Left ventricle myocardium inferior (tissue), 1 donor: ENCODE measurements around the gene EPHX1. TPM values are rescaled to one million over a fixed set of nuclear protein-coding genes. Genes with fewer than 3 reads are reported as not detected.
A peak's percentile ranks its signal among the peaks of the same experiment; 100 is the strongest.

ENCODE experiments used
- DNase-seq: peaks from one replicate; pipeline ENCODE4 v3.0.0-alpha.2; 2020
- H3K27ac ChIP-seq: fragments of 200-600 bp; replicated peaks from 2 replicates; pipeline ENCODE4 v1.8.0; 2021
- H3K27me3 ChIP-seq: fragments of 200-600 bp; 2 replicates; pipeline ENCODE4 v1.8.0; 2021; ENCODE audit warnings: low read depth
- H3K36me3 ChIP-seq: fragments of 200-600 bp; 2 replicates; pipeline ENCODE4 v1.8.0; 2021
- H3K4me1 ChIP-seq: fragments of 200-600 bp; 2 replicates; pipeline ENCODE4 v1.8.0; 2021
- H3K4me3 ChIP-seq: fragments of 200-600 bp; 2 replicates; pipeline ENCODE4 v1.8.0; 2021; ENCODE audit warnings: mild to moderate bottlenecking, moderate library complexity
- H3K9me3 ChIP-seq: fragments of 200-600 bp; replicated peaks from 2 replicates; pipeline ENCODE4 v1.8.0; 2021
- CTCF ChIP-seq: fragments of 200-600 bp; IDR thresholded peaks from 2 replicates; pipeline ENCODE4 v1.8.0; 2021; ENCODE audit warnings: antibody characterized with exemption, mild to moderate bottlenecking, borderline replicate concordance
- intact Hi-C: fragments of 100-400 bp; cut with micrococcal nuclease; formaldehyde crosslinking; loops from one replicate; pipeline ENCODE4 v1.11.0; 2022
- total RNA-seq: library from RNA; stranded (reverse); fragmentation: NEBNext Ultra II Directional; extraction: Animal tissue kit (Norgen Biotek cat#: 25700); gene quantifications from one replicate; pipeline ENCODE4 v1.2.1, GENCODE V29; 2021
- donor health status: DM: no; HTN: yes; CAD: no; lungs with severe emphysema.

EPHX1 gene
- total RNA-seq, 1 donor from 2014 or later: 49.7 TPM

- peaks cover 96% of the 10 kb centered on the region for H3K36me3 ChIP-seq
- H3K4me3 ChIP-seq: no peak overlapping the region
- no peak for DNase-seq
- no peaks in the 10 kb centered on the region for H3K27me3 ChIP-seq
- no peak for TF ChIP-seq CTCF
- no peaks in the 10 kb centered on the region for H3K4me1 ChIP-seq
- H3K27ac ChIP-seq: no peak overlapping the region
- intact Hi-C loops: no loop called here
- H3K9me3 ChIP-seq: no peaks in the 10 kb centered on the region
These were observed 53.2 kb downstream of the EPHX1 start for GRCh38 chr1:225863167-225863566.

GRCh38 chr1:225865514-225865913 lies 55.6 kb downstream of the EPHX1 start:
- no peak overlapping the region for H3K27ac ChIP-seq
- peaks cover 97% of the 10 kb centered on the region for H3K36me3 ChIP-seq
- DNase-seq: no peak
- no peaks in the 10 kb centered on the region for H3K9me3 ChIP-seq
- H3K4me3 ChIP-seq: no peak overlapping the region
- no peak for TF ChIP-seq CTCF
- intact Hi-C loops: no loop called here
- no peaks in the 10 kb centered on the region for H3K27me3 ChIP-seq
- peaks cover 9% of the 10 kb centered on the region for H3K4me1 ChIP-seq

- no peak for TF ChIP-seq CTCF
- intact Hi-C loops: no loop called here
- no peak for DNase-seq
- H3K4me3 ChIP-seq: no peak overlapping the region
- H3K36me3 ChIP-seq: peaks cover 97% of the 10 kb centered on the region
- H3K27me3 ChIP-seq: no peaks in the 10 kb centered on the region
- no peaks in the 10 kb centered on the region for H3K9me3 ChIP-seq
- H3K27ac ChIP-seq: no peak overlapping the region
- H3K4me1 ChIP-seq: peaks cover 9% of the 10 kb centered on the region
These were observed 56.3 kb downstream of the EPHX1 start for GRCh38 chr1:225866061-225866837.

- no peak for DNase-seq
- Histone ChIP-seq H3K4me3 (no peak overlapping the region), H3K4me1 (peaks cover 9% of the 10 kb centered on the region), H3K9me3 (no peaks in the 10 kb centered on the region), H3K36me3 (peaks cover 97% of the 10 kb centered on the region), H3K27ac (no peak overlapping the region), H3K27me3 (no peaks in the 10 kb centered on the region)
- intact Hi-C loops: no loop called here
- no peak for TF ChIP-seq CTCF
These were observed 57.1 kb downstream of the EPHX1 start for GRCh38 chr1:225866981-225867380.

GRCh38 chr1:225868631-225869330 lies 58.9 kb downstream of the EPHX1 start:
- Histone ChIP-seq H3K27ac (peak overlapping the region; percentile 38), H3K4me3 (no peak overlapping the region), H3K36me3 (peaks cover 97% of the 10 kb centered on the region), H3K4me1 (peaks cover 9% of the 10 kb centered on the region), H3K9me3 (no peaks in the 10 kb centered on the region), H3K27me3 (no peaks in the 10 kb centered on the region)
- DNase-seq: no peak
- intact Hi-C loops: no loop called here
- no peak for TF ChIP-seq CTCF
